B cell (primary cell): ENCODE data around the gene PIK3R3. TPM values are rescaled to one million over a fixed set of nuclear protein-coding genes. Genes with fewer than 3 reads are reported as not detected.

ENCODE experiments used
- ATAC-seq: fragments of 200-7000 bp; cut with Tn5 transposase; one replicate; pipeline ENCODE4 v1.10.0; 2021; ENCODE audit warnings: low read depth, mild to moderate bottlenecking, moderate number of reproducible peaks, moderate library complexity
- CTCF ChIA-PET: fragments of 350-600 bp; sonication (Branson Sonifier 250); formaldehyde crosslinking; loops from one replicate; lab custom pipeline; 2021; ENCODE audit warnings: antibody characterized with exemption, inconsistent platforms; lab: Charles Lee
- POLR2A ChIA-PET: fragments of 350-600 bp; sonication (Branson Sonifier 250); formaldehyde crosslinking; loops from one replicate; lab custom pipeline; 2021; ENCODE audit warnings: antibody characterized with exemption; lab: Charles Lee
- DNase-seq: peaks from one replicate; pipeline ENCODE4 v3.0.0; 2013
- H2AFZ ChIP-seq: 2 replicates; pipeline ENCODE4 v1.6.1; 2012; ENCODE audit warnings: mild to moderate bottlenecking, low read depth, low read length; ENCODE audit not compliant: insufficient read depth, poor library complexity, severe bottlenecking
- H3K27ac ChIP-seq, 2 donors: 1 replicate in 1 of 2; 2 replicates in 1 of 2; pipeline ENCODE4 v1.5.1; 2012 to 2013; ENCODE audit warnings: low read length in 2 of 2, mild to moderate bottlenecking in 2 of 2, moderate library complexity in 1 of 2
- H3K27me3 ChIP-seq, 4 experiments: fragments of 200-600 bp in 1 of 4; sonication (generic) in 1 of 4; replicated peaks in 1 of 4; 1 replicate in 2 of 4; 2 replicates in 2 of 4; pipeline versions ENCODE4 v1.6.1 to v1.7.0; 2013 to 2016; ENCODE audit warnings: low read length in 3 of 4, mild to moderate bottlenecking in 2 of 4, mixed read lengths in 1 of 4, moderate library complexity in 1 of 4; ENCODE audit not compliant: insufficient read depth in 4 of 4, control insufficient read depth in 3 of 4; ENCODE audit errors: control extremely low read depth in 1 of 4
- H3K36me3 ChIP-seq, 2 experiments: replicated peaks in 1 of 2; 1 replicate in 1 of 2; 2 replicates in 1 of 2; pipeline versions ENCODE4 v1.6.1 to v1.7.1; 2013; ENCODE audit warnings: low read length in 1 of 2; ENCODE audit not compliant: insufficient read depth in 2 of 2, control insufficient read depth in 1 of 2; ENCODE audit errors: control extremely low read depth in 1 of 2, extremely low read depth in 1 of 2
- H3K4me1 ChIP-seq, 2 donors: fragments of 200-600 bp in 1 of 2; sonication (generic) in 1 of 2; 1 replicate in 1 of 2; 2 replicates in 1 of 2; pipeline versions ENCODE4 v1.5.1 to v1.6.1; 2013 to 2017; ENCODE audit warnings: low read length in 2 of 2; ENCODE audit not compliant: control insufficient read depth in 2 of 2, insufficient read depth in 2 of 2
- H3K4me2 ChIP-seq: replicated peaks from 2 replicates; pipeline ENCODE3; 2012; ENCODE audit warnings: mild to moderate bottlenecking, low read depth, low read length; ENCODE audit not compliant: poor library complexity, severe bottlenecking
- H3K4me3 ChIP-seq, 5 experiments: fragments of 200-600 bp in 1 of 5; sonication (generic) in 1 of 5; 1 replicate in 3 of 5; 2 replicates in 2 of 5; pipeline versions ENCODE4 v1.5.1 to v1.7.0; 2011 to 2016; ENCODE audit warnings: low read length in 4 of 5, mild to moderate bottlenecking in 4 of 5, low read depth in 2 of 5, control low read depth in 1 of 5, moderate library complexity in 1 of 5; ENCODE audit not compliant: insufficient read depth in 1 of 5; ENCODE audit errors: control extremely low read depth in 1 of 5, extremely low read depth in 1 of 5
- H3K79me2 ChIP-seq: fragments of 200-600 bp; sonication (generic); one replicate; pipeline ENCODE4 v1.6.0; 2016; ENCODE audit warnings: low read length; ENCODE audit not compliant: control insufficient read depth, insufficient read depth
- H3K9ac ChIP-seq: fragments of 200-600 bp; sonication (generic); 2 replicates; pipeline ENCODE4 v1.6.1; 2017; ENCODE audit warnings: mild to moderate bottlenecking, low read length, moderate library complexity
- H3K9me3 ChIP-seq, 3 donors: one replicate each; pipeline versions ENCODE4 v1.6.1 to v1.7.1; 2013; ENCODE audit warnings: low read length in 2 of 3; ENCODE audit not compliant: control insufficient read depth in 2 of 3, insufficient read depth in 1 of 3; ENCODE audit errors: control extremely low read depth in 1 of 3
- H4K20me1 ChIP-seq: 2 replicates; pipeline ENCODE4 v1.6.0; 2012; ENCODE audit warnings: mild to moderate bottlenecking, low read length; ENCODE audit not compliant: insufficient read depth, control insufficient read depth, poor library complexity, severe bottlenecking
- H3K27ac Mint-ChIP-seq: one replicate; pipeline ENCODE4 v1.8.0; 2021; ENCODE audit warnings: mixed read lengths
- H3K27me3 Mint-ChIP-seq: one replicate; pipeline ENCODE4 v1.8.0; 2021; ENCODE audit warnings: mixed read lengths
- H3K4me1 Mint-ChIP-seq: one replicate; pipeline ENCODE4 v1.8.0; 2021; ENCODE audit warnings: mixed read lengths
- H3K4me3 Mint-ChIP-seq: one replicate; pipeline ENCODE4 v1.8.0; 2021; ENCODE audit warnings: mixed read lengths
- H3K9me3 Mint-ChIP-seq: one replicate; pipeline ENCODE4 v1.8.0; 2022; ENCODE audit warnings: mixed read lengths; ENCODE audit not compliant: insufficient read depth
- CTCF ChIP-seq: fragments of 200-600 bp; IDR thresholded peaks from one replicate; pipeline ENCODE4 v1.8.0; 2022; ENCODE audit warnings: antibody characterized with exemption, mild to moderate bottlenecking
- EZH2 ChIP-seq: IDR thresholded peaks from 2 replicates; pipeline ENCODE4 v1.6.1; 2012; ENCODE audit warnings: borderline replicate concordance, low read depth, mild to moderate bottlenecking, moderate library complexity, low read length; ENCODE audit not compliant: insufficient read depth, poor library complexity, severe bottlenecking
- WGBS: methylation state at CpG from one replicate; pipeline ENCODE4 v1.1.5; 2013; ENCODE audit warnings: missing lambda C conversion rate; ENCODE audit not compliant: insufficient coverage; 5-methylcytosine and 5-hydroxymethylcytosine counted together
- intact Hi-C: fragments of 100-400 bp; cut with micrococcal nuclease; formaldehyde crosslinking; loops from one replicate; pipeline ENCODE4 v1.10.0; 2022
- polyA plus RNA-seq: library from polyadenylated mRNA; depleted of rRNA; stranded (reverse); fragments of >200 nt; gene quantifications from 2 replicates; pipeline ENCODE4 v1.2.3, GENCODE V29; 2012
- total RNA-seq, 2 donors: library from RNA; stranded (reverse); fragments of 120-200 nt in 1 of 2; gene quantifications; 1 replicate in 1 of 2; 2 replicates in 1 of 2; pipeline versions ENCODE4 v1.2.3 to v1.2.4, GENCODE V29; 2013 to 2022

Gene PIK3R3
- total and polyA plus RNA-seq, 2 donors (not counting 1 experiment from before 2014, with no cell fraction given), result 0.06 to 0.17 TPM

- ChIA-PET POLR2A (no interaction called here), CTCF (interaction anchor here (1.0 kb wide), 1 partner anchor 26 kb away, joined by 3 read pairs; no protein-coding TSS in a partner anchor)
- intact Hi-C loops, result no loop called here
- H3K4me2 ChIP-seq, result no peak overlapping the region
- H3K9ac ChIP-seq, result no peak overlapping the region
- Mint-ChIP-seq H3K4me3 (no peak overlapping the region), H3K27me3 (peaks cover 3% of the 10 kb centered on the region), H3K27ac (no peak overlapping the region), H3K9me3 (no peaks in the 10 kb centered on the region), H3K4me1 (no peaks in the 10 kb centered on the region)
- ATAC-seq (no peak), DNase-seq (no peak)
- no peak for TF ChIP-seq EZH2
- no peaks in the 10 kb centered on the region for H3K27me3 ChIP-seq
- no peaks in the 10 kb centered on the region for H3K4me1 ChIP-seq
- H3K9me3 ChIP-seq, result peaks cover 0 to 3% (median 0%) of the 10 kb centered on the region in 3 donors
- H2AFZ ChIP-seq, result no peak overlapping the region
- H3K36me3 ChIP-seq, result no peaks in the 10 kb centered on the region
- WGBS, result no CpG with 5 or more reads among the region's 2 CpGs
- no peaks in the 10 kb centered on the region for H4K20me1 ChIP-seq
- no peak overlapping the region for H3K4me3 ChIP-seq
- no peaks in the 10 kb centered on the region for H3K79me2 ChIP-seq
- no peak overlapping the region for H3K27ac ChIP-seq
Measured at GRCh38 chr1:46150085-46150484, 17.7 kb upstream of the PIK3R3 start.

- Histone ChIP-seq H3K79me2 (no peaks in the 10 kb centered on the region), H3K27me3 (no peaks in the 10 kb centered on the region), H3K4me2 (no peak overlapping the region), H4K20me1 (no peaks in the 10 kb centered on the region), H3K4me3 (no peak overlapping the region), H3K36me3 (no peaks in the 10 kb centered on the region), H3K4me1 (no peaks in the 10 kb centered on the region), H3K9me3 (no peaks in the 10 kb centered on the region), H2AFZ (no peak overlapping the region), H3K27ac (no peak overlapping the region), H3K9ac (no peak overlapping the region)
- intact Hi-C loops, result no loop called here
- CTCF ChIA-PET, result no interaction called here
- Mint-ChIP-seq H3K27me3 (peaks cover 3% of the 10 kb centered on the region), H3K4me3 (no peak overlapping the region), H3K9me3 (no peaks in the 10 kb centered on the region), H3K27ac (no peak overlapping the region), H3K4me1 (no peaks in the 10 kb centered on the region)
- ATAC-seq, result no peak
- 90% methylated on average over 2 of the region's 2 CpGs for WGBS
- DNase-seq, result no peak
- POLR2A ChIA-PET, result no interaction called here
- TF ChIP-seq EZH2 (no peak), CTCF (no peak)
Measured at GRCh38 chr1:46148318-46148717, 15.9 kb upstream of the PIK3R3 start.
